ENCODE measurements around the gene GLIPR2. TPM values are rescaled to one million over a fixed set of nuclear protein-coding genes. Genes with fewer than 3 reads are reported as not detected.

The GLIPR2 gene
- polyA plus RNA-seq, 1 donor (not counting 4 experiments of a cell fraction or from before 2014, with no cell fraction given): 3.7 TPM

- Histone ChIP-seq H3K36me3 (ENCODE audit: control insufficient read depth in 2 of 2, extremely low read depth in 1 of 2, insufficient read depth in 2 of 2, low read length in 2 of 2) (peaks cover 44 to 57% of the 10 kb centered on the region in 2 experiments), H3K9me1 (ENCODE audit: control insufficient read depth, extremely low read depth, insufficient read depth, low read length) (no peaks in the 10 kb centered on the region), H3K4me1 (ENCODE audit: control insufficient read depth, extremely low read depth, insufficient read depth, low read length) (no peaks in the 10 kb centered on the region), H3K79me2 (ENCODE audit: control insufficient read depth, insufficient read depth, low read length) (peaks cover 36% of the 10 kb centered on the region), H3K4me2 (ENCODE audit: control insufficient read depth, extremely low read depth, insufficient read depth, low read depth, low read length) (no peak overlapping the region), H4K20me1 (ENCODE audit: control insufficient read depth, extremely low read depth, insufficient read depth, low read length) (peaks cover 7% of the 10 kb centered on the region), H3K9me3 (ENCODE audit: control insufficient read depth, low read depth, low read length) (no peaks in the 10 kb centered on the region), H3K9ac (ENCODE audit: control insufficient read depth, extremely low read depth, insufficient read depth, low read length) (no peak overlapping the region), H3K27me3 (ENCODE audit: control insufficient read depth, extremely low read depth, insufficient read depth, low read length) (no peaks in the 10 kb centered on the region), H2AFZ (ENCODE audit: control insufficient read depth, low read length) (no peak overlapping the region), H3K27ac (ENCODE audit: control insufficient read depth, insufficient read depth, low read length) (no peak overlapping the region), H3K4me3 (ENCODE audit: control insufficient read depth in 2 of 3, extremely low read depth in 1 of 3, insufficient read depth in 2 of 3, low read depth in 1 of 3, low read length in 3 of 3) (no peak overlapping the region)
- no peak for FAIRE-seq
- no peak for DNase-seq (ENCODE audit: low read depth, low spot score)
- dilution Hi-C loops (cut with MboI; ENCODE audit: extremely low pct_ligation_motif_present, low sequenced_read_pairs): no loop called here
- TF ChIP-seq, protein P1, sequence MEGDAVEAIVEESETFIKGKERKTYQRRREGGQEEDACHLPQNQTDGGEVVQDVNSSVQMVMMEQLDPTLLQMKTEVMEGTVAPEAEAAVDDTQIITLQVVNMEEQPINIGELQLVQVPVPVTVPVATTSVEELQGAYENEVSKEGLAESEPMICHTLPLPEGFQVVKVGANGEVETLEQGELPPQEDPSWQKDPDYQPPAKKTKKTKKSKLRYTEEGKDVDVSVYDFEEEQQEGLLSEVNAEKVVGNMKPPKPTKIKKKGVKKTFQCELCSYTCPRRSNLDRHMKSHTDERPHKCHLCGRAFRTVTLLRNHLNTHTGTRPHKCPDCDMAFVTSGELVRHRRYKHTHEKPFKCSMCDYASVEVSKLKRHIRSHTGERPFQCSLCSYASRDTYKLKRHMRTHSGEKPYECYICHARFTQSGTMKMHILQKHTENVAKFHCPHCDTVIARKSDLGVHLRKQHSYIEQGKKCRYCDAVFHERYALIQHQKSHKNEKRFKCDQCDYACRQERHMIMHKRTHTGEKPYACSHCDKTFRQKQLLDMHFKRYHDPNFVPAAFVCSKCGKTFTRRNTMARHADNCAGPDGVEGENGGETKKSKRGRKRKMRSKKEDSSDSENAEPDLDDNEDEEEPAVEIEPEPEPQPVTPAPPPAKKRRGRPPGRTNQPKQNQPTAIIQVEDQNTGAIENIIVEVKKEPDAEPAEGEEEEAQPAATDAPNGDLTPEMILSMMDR (optimal IDR thresholded peaks at IDR 0.05 in 1 of 3, IDR thresholded peaks at IDR 0.05 in 1 of 3, conservative IDR thresholded peaks at IDR 0.05 in 1 of 3; ENCODE audit: extremely low read depth in 1 of 3, insufficient read depth in 2 of 3, low read length in 3 of 3): no peak
- TF ChIP-seq EZH2 (IDR thresholded peaks at IDR 0.05; ENCODE audit: low read length): no peak
Measured at GRCh38 chr9:36213387-36213786, 76.9 kb downstream of the GLIPR2 start.

Other genes with a start within 250 kb of the GLIPR2 start
- not detected in 3 replicates for gene HRCT1, start 230.5 kb upstream of the GLIPR2 start, polyA plus RNA-seq
- gene SPAAR, start 227.2 kb upstream of the GLIPR2 start, polyA plus RNA-seq: not detected in 3 replicates
- gene OR2S2, start 178.6 kb upstream of the GLIPR2 start, polyA plus RNA-seq: not detected in 3 replicates
- gene RECK, start 99.8 kb upstream of the GLIPR2 start, polyA plus RNA-seq: 3.3 to 4.6 TPM (median 4.0 TPM) in 3 replicates
- 0.10 TPM in 1 of 3 replicates, not detected in the others for gene CCIN, start 32.7 kb downstream of the GLIPR2 start, polyA plus RNA-seq
- gene CLTA, start 54.2 kb downstream of the GLIPR2 start, polyA plus RNA-seq: 231 to 325 TPM (median 290 TPM) in 3 replicates
- 7.7 to 11.7 TPM (median 10.1 TPM) in 3 replicates for gene GNE, start 121.7 kb downstream of the GLIPR2 start, polyA plus RNA-seq

Data from keratinocyte (primary cell).